Uterus (tissue), 4 donors: ENCODE measurements around the gene EGLN2. TPM values are rescaled to one million over a fixed set of nuclear protein-coding genes. Genes with fewer than 3 reads are reported as not detected.

Source experiments
- DNase-seq, 2 donors: peaks; one replicate each; pipeline ENCODE4 v3.0.0-alpha.2; 2019 to 2020
- H3K27ac ChIP-seq, 2 donors: fragments of 200-600 bp; sonication (generic); 1 replicate in 1 of 2; 2 replicates in 1 of 2; pipeline ENCODE4 v1.5.1; 2016 to 2018
- H3K27me3 ChIP-seq, 2 donors: fragments of 200-600 bp; sonication (generic); one replicate each; pipeline ENCODE4 v1.5.1; 2018 to 2019; ENCODE audit warnings: control low read depth in 1 of 2
- H3K36me3 ChIP-seq, 2 donors: fragments of 200-600 bp; sonication (generic); one replicate each; pipeline ENCODE4 v1.5.1; 2019; ENCODE audit warnings: control low read depth in 1 of 2
- H3K4me1 ChIP-seq, 2 donors: fragments of 200-600 bp; sonication (generic); one replicate each; pipeline ENCODE4 v1.5.1; 2018 to 2019; ENCODE audit warnings: control low read depth in 1 of 2
- H3K4me3 ChIP-seq, 2 donors: fragments of 200-600 bp; sonication (generic); 1 replicate in 1 of 2; 2 replicates in 1 of 2; pipeline ENCODE4 v1.5.1; 2018 to 2019; ENCODE audit warnings: mild to moderate bottlenecking in 1 of 2
- H3K9me3 ChIP-seq, 2 donors: fragments of 200-600 bp; sonication (generic); one replicate each; pipeline ENCODE4 v1.5.1; 2019; ENCODE audit warnings: control low read depth in 1 of 2
- POLR2A ChIP-seq, 2 donors: fragments of 450-650 bp; IDR thresholded peaks; one replicate each; pipeline ENCODE4 v1.6.1; 2016; ENCODE audit warnings: antibody characterized with exemption in 2 of 2, mild to moderate bottlenecking in 1 of 2, moderate library complexity in 1 of 2
- intact Hi-C: fragments of 100-400 bp; cut with DNase I; formaldehyde crosslinking; loops from one replicate; pipeline ENCODE4 v1.15.1; 2023; ENCODE audit warnings: low total_unique reads
- total RNA-seq, 4 donors: library from RNA; depleted of rRNA in 3 of 4; stranded (reverse); fragments of >200 nt in 3 of 4; gene quantifications; one replicate each; pipeline versions ENCODE4 v1.1.0 to v1.2.4, GENCODE V29; 2014 to 2023
- TF ChIP-seq, protein P1 (sequence below), 4 experiments: fragments of 200-600 bp in 2 of 4; fragments of 450-650 bp in 2 of 4; sonication (generic) in 2 of 4; IDR thresholded peaks; one replicate each; pipeline ENCODE4 v1.5.1; 2016 to 2019; ENCODE audit warnings: antibody characterized with exemption in 4 of 4, mild to moderate bottlenecking in 2 of 4, moderate library complexity in 1 of 4
- donor health status: DM: yes; HTN: yes; CAD: no.

Gene EGLN2
- total RNA-seq, 4 donors from 2014 or later, result 33.2 to 164 (median 78.1) TPM

DNA sequence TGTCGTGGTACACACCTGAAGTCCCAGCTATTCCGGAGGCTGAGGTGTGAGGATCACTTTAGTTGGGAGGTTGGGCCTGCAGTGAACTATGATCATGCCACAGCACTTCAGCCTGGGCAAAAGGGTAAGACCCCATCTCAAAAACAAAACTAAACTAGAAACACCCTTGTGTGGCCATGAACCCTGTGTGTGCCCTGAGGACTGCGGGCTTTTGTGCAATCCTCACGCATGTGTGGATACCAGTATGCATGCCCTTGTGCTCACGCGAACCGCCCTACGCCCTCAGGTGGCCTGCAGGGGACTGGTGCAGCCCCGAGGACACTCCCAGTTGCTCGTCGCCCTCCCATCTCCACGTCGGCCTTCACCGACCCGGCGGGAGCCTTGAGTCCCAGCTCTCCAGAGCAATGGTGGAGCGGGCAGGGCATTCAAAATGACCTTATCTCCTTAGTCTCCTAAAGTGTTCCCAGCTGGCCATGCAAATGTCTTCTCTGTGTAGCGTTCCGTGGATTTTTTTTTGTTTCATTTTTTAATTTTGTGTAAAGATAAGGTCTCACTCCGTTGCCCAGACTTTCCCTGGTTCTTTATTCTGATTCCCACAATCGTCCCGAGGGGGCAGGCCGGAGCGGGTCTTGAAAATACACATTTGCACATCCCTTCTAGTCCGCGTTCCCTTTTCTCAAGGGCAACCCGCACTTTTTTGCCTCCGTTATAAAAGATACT is 868 bp upstream of the EGLN2 start:
- no peaks in the 10 kb centered on the region for H3K9me3 ChIP-seq
- H3K27ac ChIP-seq, result peak overlapping the region; percentile 94 to 97
- H3K36me3 ChIP-seq, result no peaks in the 10 kb centered on the region
- peak overlapping the region; percentile 42 to 47 for H3K4me3 ChIP-seq
- peak; percentile 62 to 63 for DNase-seq
- peaks cover 0 to 34% of the 10 kb centered on the region in 2 donors for H3K4me1 ChIP-seq
- TF ChIP-seq POLR2A (IDR thresholded peaks at IDR 0.05), result peak in 1 of 2 donors; percentile 6
- TF ChIP-seq, protein P1, sequence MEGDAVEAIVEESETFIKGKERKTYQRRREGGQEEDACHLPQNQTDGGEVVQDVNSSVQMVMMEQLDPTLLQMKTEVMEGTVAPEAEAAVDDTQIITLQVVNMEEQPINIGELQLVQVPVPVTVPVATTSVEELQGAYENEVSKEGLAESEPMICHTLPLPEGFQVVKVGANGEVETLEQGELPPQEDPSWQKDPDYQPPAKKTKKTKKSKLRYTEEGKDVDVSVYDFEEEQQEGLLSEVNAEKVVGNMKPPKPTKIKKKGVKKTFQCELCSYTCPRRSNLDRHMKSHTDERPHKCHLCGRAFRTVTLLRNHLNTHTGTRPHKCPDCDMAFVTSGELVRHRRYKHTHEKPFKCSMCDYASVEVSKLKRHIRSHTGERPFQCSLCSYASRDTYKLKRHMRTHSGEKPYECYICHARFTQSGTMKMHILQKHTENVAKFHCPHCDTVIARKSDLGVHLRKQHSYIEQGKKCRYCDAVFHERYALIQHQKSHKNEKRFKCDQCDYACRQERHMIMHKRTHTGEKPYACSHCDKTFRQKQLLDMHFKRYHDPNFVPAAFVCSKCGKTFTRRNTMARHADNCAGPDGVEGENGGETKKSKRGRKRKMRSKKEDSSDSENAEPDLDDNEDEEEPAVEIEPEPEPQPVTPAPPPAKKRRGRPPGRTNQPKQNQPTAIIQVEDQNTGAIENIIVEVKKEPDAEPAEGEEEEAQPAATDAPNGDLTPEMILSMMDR (IDR thresholded peaks at IDR 0.05), result peak; percentile 34 to 62 (median 51)
- intact Hi-C loops, result no loop called here
- no peaks in the 10 kb centered on the region for H3K27me3 ChIP-seq

DNA sequence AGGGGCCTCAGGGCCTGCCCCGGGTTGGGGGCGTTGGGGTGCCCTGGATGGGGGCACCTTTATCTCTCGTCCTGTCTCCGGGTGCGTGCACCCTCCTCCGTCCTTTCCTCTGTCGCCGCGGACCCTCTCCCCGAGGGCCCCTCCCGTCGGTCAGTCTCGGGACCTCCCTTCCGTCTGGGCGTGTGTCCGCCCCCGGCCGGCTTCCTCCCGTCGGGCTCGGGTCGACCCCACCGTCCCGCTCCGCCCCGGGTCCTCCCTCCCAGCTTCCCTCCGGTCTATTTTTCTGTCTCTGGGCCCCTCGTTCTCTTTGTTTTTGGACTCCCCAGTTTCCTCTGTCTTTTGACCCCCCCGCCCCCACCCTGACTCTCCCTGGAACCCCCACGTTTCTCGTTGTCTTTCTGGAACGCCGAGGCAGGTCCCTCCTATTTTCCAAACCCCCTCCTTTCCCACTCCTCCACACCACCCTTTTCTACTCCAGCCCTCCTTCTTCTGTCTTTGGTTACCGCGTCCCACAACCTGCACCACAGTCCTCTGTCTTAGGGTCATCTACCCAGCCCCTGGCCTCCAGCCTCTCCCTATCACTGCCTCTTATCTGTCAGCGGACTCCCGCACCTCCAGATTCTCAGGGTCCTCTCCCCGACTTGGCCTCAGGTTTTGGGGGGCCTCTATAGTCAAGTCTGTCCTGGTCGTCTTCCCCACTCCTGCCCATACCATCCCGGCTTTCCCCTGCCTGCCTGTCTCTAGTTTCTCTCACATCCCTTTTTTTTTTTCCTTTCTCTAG is 757 bp downstream of the EGLN2 start:
- Histone ChIP-seq H3K9me3 (no peaks in the 10 kb centered on the region), H3K4me1 (peaks cover 5 to 38% of the 10 kb centered on the region in 2 donors), H3K36me3 (no peaks in the 10 kb centered on the region), H3K4me3 (peak overlapping the region; percentile 82 to 95), H3K27me3 (no peaks in the 10 kb centered on the region), H3K27ac (peak overlapping the region; percentile 94 to 97)
- intact Hi-C loops, result no loop called here
- peak in 1 of 2 donors; percentile 64 for DNase-seq
- TF ChIP-seq POLR2A (IDR thresholded peaks at IDR 0.05), result peak in 1 of 2 donors; percentile 6
- TF ChIP-seq, protein P1 (IDR thresholded peaks at IDR 0.05), result no peak

DNA sequence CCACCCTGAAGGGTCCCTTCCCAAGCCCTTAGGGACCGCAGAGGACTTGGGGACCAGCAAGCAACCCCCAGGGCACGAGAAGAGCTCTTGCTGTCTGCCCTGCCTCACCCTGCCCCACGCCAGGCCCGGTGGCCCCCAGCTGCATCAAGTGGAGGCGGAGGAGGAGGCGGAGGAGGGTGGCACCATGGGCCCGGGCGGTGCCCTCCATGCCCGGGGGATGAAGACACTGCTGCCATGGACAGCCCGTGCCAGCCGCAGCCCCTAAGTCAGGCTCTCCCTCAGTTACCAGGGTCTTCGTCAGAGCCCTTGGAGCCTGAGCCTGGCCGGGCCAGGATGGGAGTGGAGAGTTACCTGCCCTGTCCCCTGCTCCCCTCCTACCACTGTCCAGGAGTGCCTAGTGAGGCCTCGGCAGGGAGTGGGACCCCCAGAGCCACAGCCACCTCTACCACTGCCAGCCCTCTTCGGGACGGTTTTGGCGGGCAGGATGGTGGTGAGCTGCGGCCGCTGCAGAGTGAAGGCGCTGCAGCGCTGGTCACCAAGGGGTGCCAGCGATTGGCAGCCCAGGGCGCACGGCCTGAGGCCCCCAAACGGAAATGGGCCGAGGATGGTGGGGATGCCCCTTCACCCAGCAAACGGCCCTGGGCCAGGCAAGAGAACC is 1.5 kb downstream of the EGLN2 start:
- TF ChIP-seq, protein P1 (IDR thresholded peaks at IDR 0.05), result no peak
- TF ChIP-seq POLR2A (IDR thresholded peaks at IDR 0.05), result no peak
- intact Hi-C loops, result no loop called here
- Histone ChIP-seq H3K9me3 (no peaks in the 10 kb centered on the region), H3K4me1 (peaks cover 5 to 38% of the 10 kb centered on the region in 2 donors), H3K36me3 (no peaks in the 10 kb centered on the region), H3K4me3 (peak overlapping the region; percentile 82 to 95), H3K27me3 (no peaks in the 10 kb centered on the region), H3K27ac (peak overlapping the region; percentile 94 to 97)
- DNase-seq, result no peak

DNA sequence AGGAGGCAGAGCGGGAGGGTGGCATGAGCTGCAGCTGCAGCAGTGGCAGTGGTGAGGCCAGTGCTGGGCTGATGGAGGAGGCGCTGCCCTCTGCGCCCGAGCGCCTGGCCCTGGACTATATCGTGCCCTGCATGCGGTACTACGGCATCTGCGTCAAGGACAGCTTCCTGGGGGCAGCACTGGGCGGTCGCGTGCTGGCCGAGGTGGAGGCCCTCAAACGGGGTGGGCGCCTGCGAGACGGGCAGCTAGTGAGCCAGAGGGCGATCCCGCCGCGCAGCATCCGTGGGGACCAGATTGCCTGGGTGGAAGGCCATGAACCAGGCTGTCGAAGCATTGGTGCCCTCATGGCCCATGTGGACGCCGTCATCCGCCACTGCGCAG is 2.0 kb downstream of the EGLN2 start:
- Histone ChIP-seq H3K27ac (peak overlapping the region; percentile 94 to 97), H3K36me3 (no peaks in the 10 kb centered on the region), H3K4me3 (peak overlapping the region in 1 of 2 donors; percentile 82), H3K27me3 (no peaks in the 10 kb centered on the region), H3K9me3 (no peaks in the 10 kb centered on the region), H3K4me1 (peaks cover 5 to 38% of the 10 kb centered on the region in 2 donors)
- TF ChIP-seq, protein P1 (IDR thresholded peaks at IDR 0.05), result no peak
- no peak for TF ChIP-seq POLR2A (IDR thresholded peaks at IDR 0.05)
- DNase-seq, result no peak
- intact Hi-C loops, result no loop called here
